Measurements from ENCODE around the gene HECTD4.
"Not testable (repeated sequence)": the region's sequence is repeated elsewhere in the genome, so short reads cannot be mapped to it uniquely, and the experiment has no call there.

HECTD4 gene, protein sequence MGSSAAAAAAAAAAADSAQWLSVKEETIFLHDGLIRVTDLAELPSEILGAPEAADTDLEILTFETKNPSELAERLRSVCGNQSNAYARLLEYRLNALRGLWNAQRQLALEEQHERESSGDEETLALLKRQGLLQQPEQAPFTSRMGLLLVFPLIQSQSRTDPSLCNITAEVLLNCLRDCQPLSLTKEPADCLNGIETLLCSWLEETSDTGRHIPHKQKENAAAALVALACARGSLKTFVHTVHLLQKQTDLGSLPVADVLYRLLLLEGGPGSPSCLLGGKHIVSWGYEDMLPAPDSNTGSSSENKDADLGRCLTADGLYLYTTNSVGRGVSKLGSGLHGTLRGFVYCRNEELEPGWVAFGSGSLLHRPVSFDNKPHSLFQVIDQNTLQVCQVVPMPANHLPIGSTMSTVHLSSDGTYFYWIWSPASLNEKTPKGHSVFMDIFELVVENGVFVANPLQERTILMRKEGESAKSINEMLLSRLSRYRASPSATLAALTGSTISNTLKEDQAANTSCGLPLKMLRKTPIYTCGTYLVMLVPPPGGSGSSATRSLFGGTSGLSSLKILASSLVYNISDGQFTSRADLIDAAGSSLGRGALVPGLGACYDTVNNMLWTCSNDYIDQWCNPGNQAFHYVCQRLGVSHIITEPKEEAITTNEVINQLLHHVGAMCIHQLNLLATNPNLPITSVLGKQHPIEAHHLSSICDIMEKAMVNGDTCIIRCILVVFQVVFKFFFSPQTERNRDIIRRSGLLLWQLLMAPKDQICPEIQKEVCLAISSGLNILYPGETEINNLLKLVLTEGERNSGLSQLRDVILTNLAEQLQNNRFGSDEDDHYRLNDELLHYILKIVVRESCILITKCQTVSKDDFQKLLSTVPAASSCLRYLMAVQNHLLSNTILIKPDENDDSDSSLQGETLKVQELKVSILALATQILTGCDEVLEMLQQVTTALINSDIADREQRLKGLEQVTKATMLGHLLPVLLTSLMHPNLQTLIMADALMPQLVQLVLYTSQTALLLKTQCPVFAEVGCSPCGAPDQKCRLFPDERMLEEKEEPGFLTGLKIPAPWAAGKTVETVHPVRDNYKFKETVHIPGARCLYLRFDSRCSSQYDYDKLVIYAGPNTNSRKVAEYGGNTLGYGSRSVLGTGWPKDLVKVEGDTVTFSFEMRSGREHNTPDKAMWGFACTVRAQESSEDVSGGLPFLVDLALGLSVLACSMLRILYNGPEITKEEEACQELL (N-terminal part only)

DNA sequence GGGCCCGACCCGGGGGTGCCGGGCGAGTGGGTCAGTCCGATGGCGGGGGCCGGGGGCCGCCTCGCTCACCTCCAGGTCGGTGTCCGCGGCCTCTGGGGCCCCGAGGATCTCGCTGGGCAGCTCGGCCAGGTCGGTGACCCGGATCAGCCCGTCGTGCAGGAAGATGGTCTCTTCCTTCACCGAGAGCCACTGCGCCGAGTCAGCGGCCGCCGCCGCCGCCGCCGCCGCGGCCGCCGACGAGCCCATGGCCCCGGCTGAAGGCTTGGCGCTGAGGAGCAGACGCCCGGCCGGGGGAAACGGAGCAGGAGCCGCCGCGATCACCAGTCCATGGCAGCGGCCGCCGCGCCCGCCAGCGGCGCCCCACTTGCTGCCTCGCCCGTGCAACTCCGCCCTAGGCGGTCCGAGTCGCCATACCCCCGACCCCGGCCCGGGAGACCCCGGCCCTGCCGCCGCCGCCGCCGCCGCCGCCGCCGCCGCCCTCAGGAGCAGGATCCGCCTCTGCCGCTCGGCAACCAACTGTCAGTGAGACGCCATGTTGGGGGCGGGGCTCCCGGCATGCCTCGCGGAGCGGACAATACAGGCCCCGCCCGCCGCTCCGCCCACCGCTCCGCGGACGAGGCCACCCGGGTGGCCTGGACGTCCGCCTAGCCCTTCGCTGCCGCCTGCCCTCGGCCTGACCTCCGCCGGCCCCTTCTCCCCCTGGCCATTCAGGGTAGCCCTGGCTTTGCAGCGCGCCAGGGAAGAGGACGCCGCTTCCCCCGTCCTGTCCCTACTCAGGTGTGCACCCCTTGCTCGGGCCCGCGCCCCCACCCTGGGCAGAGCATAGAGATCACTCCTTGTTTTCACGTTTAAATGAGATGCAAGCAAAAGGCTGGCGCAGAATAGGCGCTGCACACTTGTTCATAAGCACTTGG is at the start of gene HECTD4:
HECTD4 (minus strand) TSS at position 549 of the 914 bp plus-strand sequence; CDS start at position 246, 303 bp downstream.
- peak; percentile 84 for DNase-seq

DNA sequence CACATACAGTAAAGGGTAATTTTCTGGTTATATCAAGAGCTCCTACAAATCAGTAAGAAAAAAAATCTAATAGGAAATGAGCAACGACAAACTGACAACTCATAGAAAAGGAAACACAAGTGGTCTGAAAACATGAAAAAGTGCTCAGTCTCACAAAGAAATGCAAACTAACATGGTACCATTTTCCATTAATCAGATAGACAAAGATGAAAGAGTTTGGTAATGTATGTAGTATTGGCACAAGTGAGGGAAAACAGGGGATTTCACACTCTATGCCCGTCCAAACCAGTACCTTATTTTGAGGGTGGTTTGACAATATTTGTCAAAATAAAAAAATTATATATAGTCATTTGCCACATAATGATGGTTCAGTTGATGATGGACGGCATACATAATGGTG is 49.7 kb upstream of the HECTD4 start:
- DNase-seq = no peak

DNA sequence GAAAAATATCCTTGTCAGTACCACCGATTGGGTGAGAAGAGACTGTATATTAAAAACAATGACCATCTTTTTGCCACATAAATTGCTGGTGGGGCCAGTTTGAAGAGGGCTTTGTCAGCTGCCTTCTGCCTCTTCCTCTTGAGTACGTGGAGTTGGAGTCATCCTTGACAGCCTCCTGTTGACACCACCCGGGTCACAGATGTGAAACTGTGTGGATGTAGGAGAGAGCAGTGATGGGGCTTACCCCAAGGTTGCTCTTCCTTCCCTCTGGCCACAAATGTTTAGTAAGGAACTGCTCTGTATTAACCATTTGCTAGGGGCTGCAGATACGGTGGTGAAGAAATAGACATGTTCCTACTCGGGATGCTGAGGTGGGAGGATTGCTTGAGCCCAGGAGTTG is 48.7 kb upstream of the HECTD4 start:
- DNase-seq = no peak

DNA sequence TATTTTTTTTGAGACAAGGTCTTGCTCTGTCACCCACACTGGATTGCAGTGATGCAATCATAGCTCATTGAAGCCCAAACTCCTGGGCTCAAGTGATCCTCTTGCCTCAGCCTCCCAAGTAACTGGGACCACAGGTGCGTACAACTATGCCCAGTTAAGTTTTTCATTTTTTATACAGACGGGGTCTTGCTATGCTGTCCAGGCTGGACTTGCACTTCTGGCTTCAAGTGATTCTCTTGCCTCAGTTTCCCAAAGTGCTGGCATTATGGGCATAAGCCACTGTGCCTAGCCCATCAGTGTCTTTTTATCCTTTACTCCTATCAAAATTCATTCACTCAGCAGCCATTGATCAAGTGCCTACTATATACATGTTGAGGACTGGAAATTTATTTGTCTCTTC is 45.5 kb upstream of the HECTD4 start:
- DNase-seq = no peak

DNA sequence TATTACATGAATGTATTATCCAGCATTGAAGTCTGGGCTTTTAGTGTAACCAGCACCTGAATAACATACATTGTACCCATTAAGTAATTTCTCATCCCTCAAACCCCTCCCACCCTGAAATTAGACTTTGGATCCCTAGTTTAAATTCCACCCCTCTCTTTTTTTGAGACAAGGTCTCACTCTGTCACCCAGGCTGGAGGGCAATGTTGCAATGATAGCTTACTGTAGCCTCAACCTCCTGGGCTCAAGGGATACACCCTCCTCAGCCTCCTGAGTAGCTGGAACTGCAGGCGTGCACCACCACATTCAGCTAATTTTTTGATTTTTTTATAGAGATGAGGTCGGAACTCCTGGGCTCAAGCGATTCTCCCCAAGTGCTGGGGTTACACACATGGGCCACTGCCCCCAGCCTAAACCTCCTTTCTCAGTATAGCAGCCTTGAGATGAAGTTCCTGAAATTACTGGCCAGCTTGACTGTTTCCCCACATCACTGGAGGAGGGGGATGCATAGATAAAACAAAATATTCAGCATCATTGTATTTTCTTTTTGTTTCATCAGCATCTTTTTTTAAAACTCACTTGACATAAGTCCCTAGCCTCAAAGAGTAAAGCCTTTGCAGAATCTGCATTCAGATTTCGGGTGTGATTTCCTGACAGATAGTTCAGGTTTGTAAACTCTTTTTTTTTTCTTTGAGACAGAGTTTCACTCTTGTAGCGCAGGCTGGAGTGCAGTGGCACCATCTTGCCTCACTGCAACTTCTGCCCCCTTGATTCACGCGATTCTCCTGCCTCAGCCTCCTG is 43.6 kb upstream of the HECTD4 start:
- DNase-seq = no peak

DNA sequence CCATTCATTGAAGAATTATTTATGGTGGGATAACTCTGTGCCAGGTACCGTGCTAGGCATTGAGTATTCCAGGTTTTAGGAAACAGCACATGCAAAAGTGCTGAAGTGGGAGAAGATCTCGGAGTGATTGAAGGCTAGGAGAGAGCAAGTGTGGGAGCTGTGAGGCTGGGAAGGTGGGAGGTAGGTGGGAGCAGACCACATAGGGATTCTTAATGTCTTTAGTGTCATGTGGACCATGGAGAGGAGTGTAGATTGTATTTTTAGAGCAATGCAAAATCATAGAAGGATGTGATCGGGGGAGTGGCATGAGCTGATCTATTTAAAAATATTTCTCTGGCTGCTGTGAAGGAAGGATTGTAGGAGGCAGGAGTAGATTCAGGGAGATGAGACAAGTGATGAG is 41.9 kb upstream of the HECTD4 start:
- no peak for DNase-seq

DNA sequence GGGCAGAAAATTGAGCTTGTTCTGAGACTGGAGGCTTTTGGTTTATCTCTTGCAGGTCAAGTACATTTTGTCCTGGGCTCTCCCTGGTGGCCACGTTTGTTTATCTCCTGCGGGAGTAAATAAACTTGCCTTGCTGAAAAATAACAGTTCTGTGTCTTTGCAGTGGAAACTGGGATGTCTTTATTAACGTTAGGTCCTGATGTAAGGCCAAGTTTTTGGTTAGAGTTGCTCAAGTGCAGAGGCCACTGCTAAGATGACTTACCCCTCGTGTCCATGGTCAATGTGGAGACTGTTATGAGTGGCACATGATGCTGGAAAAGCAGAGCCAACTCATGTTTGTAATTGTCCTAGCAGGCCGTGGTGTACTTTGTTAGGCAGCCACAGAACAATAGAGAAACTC is 40.3 kb upstream of the HECTD4 start:
- DNase-seq = no peak

DNA sequence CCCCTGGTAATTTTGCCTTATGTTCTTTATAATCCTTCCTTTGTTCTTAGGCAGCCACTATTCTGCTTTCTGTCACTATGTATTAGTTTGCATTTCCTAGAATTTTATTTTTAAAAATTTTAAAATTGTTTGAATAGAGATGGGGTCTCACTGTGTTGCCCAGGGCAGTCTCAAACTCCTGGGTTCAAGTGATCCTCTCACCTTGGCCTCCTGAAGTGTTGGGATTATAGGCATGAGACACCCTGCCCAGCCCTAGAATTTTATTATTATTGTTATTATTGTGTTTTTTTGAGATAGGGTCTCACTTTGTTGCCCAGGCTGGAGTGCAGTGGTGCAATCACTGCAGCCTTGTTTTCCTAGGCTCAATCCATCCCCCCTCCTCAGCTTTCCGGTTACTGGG is 39.1 kb upstream of the HECTD4 start:
- DNase-seq = no peak

DNA sequence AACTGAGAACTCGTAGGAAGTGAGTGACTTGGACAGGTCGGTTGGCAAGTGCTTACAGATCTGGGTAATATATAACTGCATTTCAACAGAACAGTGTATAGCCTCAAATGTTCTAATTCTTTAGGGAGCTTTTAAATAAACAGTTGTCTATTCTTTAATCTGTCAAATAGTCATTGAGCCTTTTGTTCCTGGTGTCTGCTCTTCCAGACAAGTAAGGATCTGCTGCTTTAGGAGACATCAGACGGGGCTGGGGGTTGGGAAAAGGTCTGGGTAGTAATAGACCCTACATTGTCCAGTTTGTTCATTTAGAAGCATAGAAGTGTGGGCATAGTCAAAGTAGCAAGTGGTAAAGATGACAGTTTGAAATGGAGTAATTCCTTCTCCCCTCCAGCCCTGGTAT is 38.5 kb upstream of the HECTD4 start:
- no peak for DNase-seq

DNA sequence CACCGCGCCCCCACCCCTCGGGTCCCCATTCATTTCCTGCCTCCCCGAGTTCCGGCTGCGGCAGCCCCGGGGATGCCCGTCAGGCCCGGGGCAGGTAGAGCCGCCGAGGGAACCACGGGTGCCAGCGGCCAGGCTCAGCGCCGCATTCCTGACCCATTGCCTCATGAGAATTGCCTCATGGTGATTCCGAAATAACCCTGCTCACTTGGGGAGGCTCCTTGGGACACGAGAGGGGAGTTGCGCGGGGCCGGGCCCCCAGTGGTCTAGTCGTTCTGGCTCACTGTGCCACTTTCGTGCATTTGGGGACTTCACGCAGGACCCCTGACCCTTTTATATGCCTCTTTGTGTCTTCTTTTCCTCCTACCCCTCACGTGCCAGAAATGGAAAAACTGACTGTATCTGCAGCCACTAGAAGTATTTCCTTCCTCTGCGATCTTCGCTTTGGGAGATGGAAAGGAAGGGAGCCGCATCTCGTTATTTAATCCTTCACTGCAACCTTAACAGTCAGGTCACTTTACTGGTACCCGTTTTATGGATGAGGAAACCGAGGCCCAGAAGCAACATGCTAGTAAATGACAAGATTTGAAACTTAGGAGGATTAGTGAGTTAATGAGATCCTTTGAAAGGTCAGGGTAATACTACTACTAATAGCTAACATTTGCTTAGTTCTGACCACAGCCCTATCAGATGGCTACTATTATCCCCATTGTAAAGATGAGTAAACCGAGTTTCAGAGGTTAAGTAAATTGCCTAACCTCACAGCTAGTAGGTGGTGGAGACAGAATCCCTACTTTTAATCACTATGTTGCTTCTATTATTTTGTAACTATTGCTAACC is 37.3 kb upstream of the HECTD4 start:
- DNase-seq = no peak

DNA sequence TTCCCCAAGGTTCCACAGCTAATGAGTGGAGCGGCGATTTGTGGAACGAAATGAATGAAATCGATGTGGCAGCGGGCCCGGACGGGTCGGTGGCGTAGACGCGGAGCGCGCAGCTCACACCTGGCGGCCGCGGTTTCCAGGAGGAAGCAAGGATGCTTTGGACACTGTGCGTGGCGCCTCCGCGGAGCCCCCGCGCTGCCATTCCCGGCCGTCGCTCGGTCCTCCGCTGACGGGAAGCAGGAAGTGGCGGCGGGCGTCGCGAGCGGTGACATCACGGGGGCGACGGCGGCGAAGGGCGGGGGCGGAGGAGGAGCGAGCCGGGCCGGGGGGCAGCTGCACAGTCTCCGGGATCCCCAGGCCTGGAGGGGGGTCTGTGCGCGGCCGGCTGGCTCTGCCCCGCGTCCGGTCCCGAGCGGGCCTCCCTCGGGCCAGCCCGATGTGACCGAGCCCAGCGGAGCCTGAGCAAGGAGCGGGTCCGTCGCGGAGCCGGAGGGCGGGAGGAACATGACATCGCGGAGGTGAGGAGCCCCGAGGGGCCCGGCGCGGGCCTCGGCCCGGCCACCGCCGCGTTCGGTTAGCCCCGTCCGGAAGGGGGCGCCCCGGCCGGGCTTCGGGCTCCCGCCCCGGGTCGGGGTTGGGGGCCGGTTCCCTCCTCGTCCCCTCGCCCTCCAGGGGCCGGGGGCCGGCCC is 36.5 kb upstream of the HECTD4 start, which contains the start of gene PTPN11:
PTPN11 (plus strand) TSS at position 340 of the 689 bp plus-strand sequence; CDS start at position 505, 165 bp downstream.
- peak; percentile 83 for DNase-seq

DNA sequence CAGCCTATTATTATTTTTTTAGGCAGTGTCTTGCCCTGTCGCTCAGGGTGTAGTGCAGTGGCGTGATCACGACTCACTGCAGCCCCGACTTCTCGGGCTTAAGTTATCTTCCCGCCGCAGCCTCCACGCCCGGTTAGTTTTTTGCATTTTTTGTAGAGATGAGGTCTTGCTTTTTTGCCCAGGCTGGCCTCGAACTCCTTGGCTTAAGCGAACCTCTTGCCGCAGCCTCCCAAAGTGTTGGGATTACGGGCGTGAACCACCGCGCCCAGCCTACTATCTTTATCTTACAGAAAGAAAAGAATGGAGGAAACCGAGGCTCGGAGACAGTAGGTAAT is 36.0 kb upstream of the HECTD4 start:
- DNase-seq = no peak

DNA sequence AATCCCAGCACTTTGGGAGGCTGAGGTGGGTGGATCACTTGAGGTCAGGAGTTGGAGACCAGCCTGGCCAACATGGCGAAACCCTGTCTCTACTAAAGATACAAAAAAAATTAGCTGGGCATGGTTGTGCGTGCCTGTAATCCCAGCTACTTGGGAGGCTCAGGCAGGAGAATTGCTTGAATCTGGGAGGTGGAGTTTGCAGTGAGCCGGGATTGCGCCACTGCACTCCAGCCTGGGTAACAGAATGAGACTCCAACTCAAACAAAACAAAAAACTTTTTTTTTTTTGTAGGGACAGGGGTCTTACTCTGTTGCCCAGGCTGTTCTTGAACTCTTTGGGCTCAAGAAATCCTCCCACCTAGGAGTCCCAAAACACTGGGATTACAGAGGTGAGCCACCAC is 33.2 kb upstream of the HECTD4 start:
- not testable (repeated sequence) for DNase-seq

DNA sequence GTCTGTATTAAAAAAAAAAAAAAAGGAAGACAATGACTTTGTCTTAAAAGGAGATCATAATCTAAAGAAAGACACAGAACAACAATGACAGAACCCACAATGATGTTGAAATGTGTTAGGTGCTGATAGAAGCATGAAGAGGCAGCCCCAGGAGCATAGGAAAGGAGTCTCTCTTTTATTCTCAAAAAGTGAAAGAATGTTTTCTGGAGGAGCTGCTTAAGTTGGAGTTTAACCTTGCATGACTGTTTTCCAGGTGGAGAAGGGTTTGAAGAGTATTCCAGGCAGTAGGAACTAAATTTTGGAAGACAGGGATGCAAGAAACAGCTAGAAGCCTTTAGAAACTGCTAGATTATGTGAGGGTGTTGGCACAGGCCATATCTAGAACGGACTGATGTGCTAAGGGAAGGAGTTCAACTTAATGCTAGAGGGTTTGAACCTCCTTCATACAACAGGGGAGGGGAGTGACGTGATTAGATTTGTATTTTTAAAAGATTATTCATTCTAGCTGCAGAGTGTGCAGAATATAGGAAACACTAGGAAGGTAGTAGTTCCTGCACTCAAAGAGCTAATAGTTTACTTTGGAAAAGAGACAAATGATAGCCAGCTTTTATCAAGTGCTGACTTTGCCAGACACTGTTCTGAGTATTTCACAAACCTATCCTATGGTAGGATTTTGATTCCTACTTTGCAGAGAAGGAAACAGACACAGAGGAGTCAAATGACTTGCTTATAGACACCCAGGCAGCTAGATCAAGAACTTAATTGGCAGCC is 31.8 kb upstream of the HECTD4 start:
- no peak for DNase-seq

DNA sequence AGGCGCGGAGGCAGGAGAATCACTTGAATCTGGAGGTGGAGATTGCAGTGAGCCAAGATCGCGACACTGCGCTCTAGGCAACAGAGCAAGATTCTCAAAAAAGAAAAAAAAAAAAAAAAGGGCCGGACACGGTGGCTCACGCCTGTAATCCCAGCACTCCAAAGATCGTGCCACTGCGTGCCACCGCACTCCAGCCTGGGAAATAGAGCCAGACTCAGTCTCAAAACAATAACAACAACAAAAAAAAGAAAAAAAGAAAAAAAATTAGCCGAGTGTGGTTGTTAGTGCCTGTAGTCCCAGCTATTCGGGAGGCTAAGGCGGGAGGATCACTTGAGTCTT is 27.6 kb upstream of the HECTD4 start:
- DNase-seq = no peak

DNA sequence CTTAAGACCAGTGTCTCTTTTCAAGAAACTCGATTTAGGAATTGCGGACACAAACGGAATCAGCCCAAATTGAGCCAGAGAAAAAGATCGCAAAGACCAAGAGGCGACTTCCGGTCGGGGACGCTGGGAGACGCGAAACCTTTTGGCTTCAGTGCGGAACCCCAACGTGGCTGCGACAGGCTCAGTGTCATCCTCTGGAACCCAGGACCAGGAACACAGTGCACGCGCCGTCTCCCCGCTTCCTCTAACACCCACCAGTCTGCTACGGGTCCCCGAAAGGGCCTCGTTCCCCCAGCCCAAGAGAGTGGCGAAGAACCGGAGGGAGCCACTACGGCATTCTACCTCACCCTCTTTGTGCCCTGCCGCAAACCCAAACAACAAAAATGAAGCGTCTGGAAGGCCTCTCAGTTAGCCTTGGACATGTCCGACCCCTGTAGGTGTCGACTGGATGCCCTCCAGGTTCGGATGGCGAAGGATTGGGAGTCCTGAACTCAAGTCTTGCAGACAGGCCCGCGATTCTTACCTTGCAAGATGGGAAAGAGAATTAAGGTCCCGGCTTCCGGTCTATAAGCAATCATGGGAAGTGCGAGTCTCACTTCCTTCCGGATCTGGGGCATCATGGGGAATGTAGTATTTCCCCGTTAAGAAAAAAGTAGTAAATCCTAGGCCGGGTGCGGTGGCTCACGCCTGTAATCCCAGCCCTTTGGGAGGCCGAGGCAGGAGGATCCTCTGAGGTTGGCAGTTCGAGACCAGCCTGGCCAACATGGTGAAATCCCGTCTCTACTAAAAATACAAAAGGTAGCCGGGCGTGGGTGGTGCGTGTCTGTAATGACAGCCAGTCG is 27.1 kb upstream of the HECTD4 start, which contains the start of gene RPL6:
RPL6 (minus strand) TSS at position 542 of the 842 bp plus-strand sequence. CDS start 949 bp downstream, outside the sequence.
- peak; percentile 93 for DNase-seq

DNA sequence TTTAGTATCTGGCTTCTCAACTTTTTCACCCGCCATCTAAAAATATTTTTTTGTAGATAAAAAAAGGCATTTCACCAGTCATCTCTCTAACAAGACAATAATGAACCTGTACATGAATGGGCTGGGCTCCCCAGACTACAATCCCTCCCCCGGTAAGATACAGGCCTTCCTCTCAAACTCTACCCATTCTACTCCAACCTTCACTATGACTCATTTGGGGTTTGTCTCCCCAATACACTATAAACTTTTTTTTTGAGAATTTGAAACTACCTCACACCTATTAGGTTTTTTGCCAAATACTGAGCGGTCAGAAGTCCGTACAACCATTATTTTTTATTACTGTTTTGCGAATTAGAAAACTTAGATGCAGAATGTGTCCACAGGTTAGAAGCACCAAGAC is 26.4 kb upstream of the HECTD4 start:
- no peak for DNase-seq

DNA sequence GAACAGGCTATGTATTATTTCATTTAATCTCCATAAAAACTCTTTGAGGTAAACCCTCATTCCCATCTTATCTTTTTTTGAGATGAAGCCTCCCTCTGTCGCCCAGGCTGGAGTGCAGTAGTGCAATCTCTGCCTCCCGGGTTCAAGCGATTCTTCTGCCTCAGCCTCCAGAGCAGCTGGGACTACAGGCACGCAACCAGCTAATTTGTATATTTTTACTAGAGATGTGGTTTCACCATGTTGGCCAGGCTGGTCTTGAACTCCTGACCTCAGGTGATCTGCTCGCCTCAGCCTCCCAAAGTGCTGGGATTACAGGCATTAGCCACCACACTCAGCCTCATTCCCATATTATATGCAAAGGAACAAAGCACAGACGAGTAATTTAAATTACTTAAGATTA is 25.5 kb upstream of the HECTD4 start:
- not testable (repeated sequence) for DNase-seq
